Measurements from ENCODE around the gene PPP1R12B. TPM values are rescaled to one million over a fixed set of nuclear protein-coding genes. Genes with fewer than 3 reads are reported as not detected.

The PPP1R12B gene
- total RNA-seq, 5 donors from 2014 or later (not counting 1 experiment from before 2014, with no cell fraction given): 24.3 to 40.9 (median 27.0) TPM

- H3K27ac Mint-ChIP-seq: no peak overlapping the region
- no peaks in the 10 kb centered on the region for H3K27me3 Mint-ChIP-seq
- Histone ChIP-seq H3K36me3 (ENCODE audit: control insufficient read depth in 2 of 2, extremely low read depth in 1 of 2, insufficient read depth in 1 of 2, low read length in 1 of 2) (no peaks in the 10 kb centered on the region), H3K4me3 (ENCODE audit: control insufficient read depth in 1 of 2, extremely low read depth in 1 of 2, low read length in 1 of 2) (no peak overlapping the region), H3K4me1 (ENCODE audit: control insufficient read depth in 1 of 2, extremely low read depth in 1 of 2, insufficient read depth in 2 of 2, low read length in 2 of 2) (no peaks in the 10 kb centered on the region), H3K27ac (ENCODE audit: low read length) (no peak overlapping the region), H3K9me3 (no peaks in the 10 kb centered on the region), H3K27me3 (replicated peaks in 1 of 2; ENCODE audit: control insufficient read depth in 2 of 2, extremely low read depth in 1 of 2, insufficient read depth in 2 of 2, low read length in 1 of 2) (no peaks in the 10 kb centered on the region)
- DNase-seq (no peak), ATAC-seq (replicated peaks in 1 of 4) (no peak)
- peaks cover 3% of the 10 kb centered on the region for H3K36me3 Mint-ChIP-seq
- POLR2A ChIA-PET: interaction anchor here in 1 of 2 donors (0.6 kb wide), 1 partner anchor 376 kb away, joined by 3 read pairs; no protein-coding TSS in a partner anchor
- peaks cover 19 to 23% (median 22%) of the 10 kb centered on the region in 3 donors for H3K4me1 Mint-ChIP-seq
- CTCF ChIA-PET: no interaction called here
- H3K4me3 Mint-ChIP-seq: no peak overlapping the region
- no peaks in the 10 kb centered on the region for H3K9me3 Mint-ChIP-seq
Measured at GRCh38 chr1:202355944-202356553, 7.5 kb downstream of the PPP1R12B start.

DNA sequence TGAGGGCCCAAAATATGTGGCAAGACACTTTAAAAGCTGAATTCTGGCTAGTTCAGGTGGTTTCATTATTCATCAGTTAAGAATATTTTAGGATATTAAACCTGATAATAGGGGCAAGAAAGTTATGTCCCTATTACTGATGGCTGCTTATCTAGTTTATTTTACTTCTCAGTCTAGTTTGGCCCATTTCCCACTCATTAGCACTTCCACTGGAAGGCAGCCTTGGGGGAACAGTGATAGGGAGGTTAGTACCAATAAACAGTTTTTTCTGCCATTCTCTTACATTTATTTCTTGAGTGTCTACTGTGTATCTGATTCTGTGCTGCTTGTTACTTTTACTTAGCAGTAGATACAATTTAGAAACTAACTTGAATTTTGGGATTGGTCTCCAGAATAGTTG, 9.0 kb downstream of the PPP1R12B start:
- DNase-seq: no peak
- Mint-ChIP-seq H3K27ac (no peak overlapping the region), H3K9me3 (no peaks in the 10 kb centered on the region), H3K36me3 (peaks cover 3% of the 10 kb centered on the region), H3K4me3 (no peak overlapping the region), H3K27me3 (no peaks in the 10 kb centered on the region), H3K4me1 (peaks cover 19 to 22% (median 21%) of the 10 kb centered on the region in 3 donors)
- no peaks in the 10 kb centered on the region for H3K27me3 ChIP-seq (replicated peaks in 1 of 2; ENCODE audit: control insufficient read depth in 2 of 2, extremely low read depth in 1 of 2, insufficient read depth in 2 of 2, low read length in 1 of 2)
- H3K9me3 ChIP-seq: no peaks in the 10 kb centered on the region
- no peak for ATAC-seq (replicated peaks in 1 of 4)
- H3K27ac ChIP-seq (ENCODE audit: low read length): no peak overlapping the region
- H3K4me1 ChIP-seq (ENCODE audit: control insufficient read depth in 1 of 2, extremely low read depth in 1 of 2, insufficient read depth in 2 of 2, low read length in 2 of 2): no peaks in the 10 kb centered on the region
- CTCF ChIA-PET: no interaction called here
- POLR2A ChIA-PET: no interaction called here
- no peaks in the 10 kb centered on the region for H3K36me3 ChIP-seq (ENCODE audit: control insufficient read depth in 2 of 2, extremely low read depth in 1 of 2, insufficient read depth in 1 of 2, low read length in 1 of 2)
- H3K4me3 ChIP-seq (ENCODE audit: control insufficient read depth in 1 of 2, extremely low read depth in 1 of 2, low read length in 1 of 2): no peak overlapping the region

DNA sequence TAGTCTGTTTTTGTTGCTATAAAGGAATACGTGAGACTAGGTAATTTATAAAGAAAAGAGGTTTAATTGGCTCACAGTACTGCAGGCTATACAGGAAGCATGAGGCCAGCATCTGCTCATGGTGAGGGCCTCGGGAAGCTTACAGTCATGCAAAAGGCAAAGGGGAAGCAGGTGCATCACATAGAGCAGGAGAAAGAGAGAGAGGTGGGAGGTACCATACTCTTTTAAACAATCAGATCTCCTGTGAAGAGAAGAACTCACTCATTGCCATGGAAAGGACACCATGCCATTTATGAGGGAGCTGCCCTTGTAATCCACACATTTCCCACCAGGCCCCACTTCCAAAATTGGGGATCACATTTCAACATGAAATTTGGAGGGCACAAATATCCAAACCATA, 12.7 kb downstream of the PPP1R12B start:
- DNase-seq: no peak
- H3K27ac Mint-ChIP-seq: no peak overlapping the region
- no peak for ATAC-seq (replicated peaks in 1 of 4)
- H3K4me3 Mint-ChIP-seq: no peak overlapping the region
- no peaks in the 10 kb centered on the region for H3K9me3 Mint-ChIP-seq
- no CpG with 5 or more reads among the region's 2 CpGs for WGBS (ENCODE audit: insufficient coverage)
- Histone ChIP-seq H3K4me3 (ENCODE audit: control insufficient read depth in 1 of 2, extremely low read depth in 1 of 2, low read length in 1 of 2) (no peak overlapping the region), H3K9me3 (no peaks in the 10 kb centered on the region), H3K36me3 (ENCODE audit: control insufficient read depth in 2 of 2, extremely low read depth in 1 of 2, insufficient read depth in 1 of 2, low read length in 1 of 2) (no peaks in the 10 kb centered on the region), H3K27ac (ENCODE audit: low read length) (no peak overlapping the region), H3K27me3 (replicated peaks in 1 of 2; ENCODE audit: control insufficient read depth in 2 of 2, extremely low read depth in 1 of 2, insufficient read depth in 2 of 2, low read length in 1 of 2) (no peaks in the 10 kb centered on the region), H3K4me1 (ENCODE audit: control insufficient read depth in 1 of 2, extremely low read depth in 1 of 2, insufficient read depth in 2 of 2, low read length in 2 of 2) (no peaks in the 10 kb centered on the region)
- CTCF ChIA-PET: interaction anchor here in 1 of 2 donors (1.5 kb wide), 1 partner anchor 17 kb away, joined by 4 read pairs; no protein-coding TSS in a partner anchor
- H3K4me1 Mint-ChIP-seq: peaks cover 9 to 14% (median 13%) of the 10 kb centered on the region in 3 donors
- POLR2A ChIA-PET: no interaction called here
- peaks cover 3% of the 10 kb centered on the region for H3K36me3 Mint-ChIP-seq
- H3K27me3 Mint-ChIP-seq: no peaks in the 10 kb centered on the region

- Histone ChIP-seq H3K4me1 (ENCODE audit: control insufficient read depth in 1 of 2, extremely low read depth in 1 of 2, insufficient read depth in 2 of 2, low read length in 2 of 2) (no peaks in the 10 kb centered on the region), H3K9me3 (no peaks in the 10 kb centered on the region), H3K4me3 (ENCODE audit: control insufficient read depth in 1 of 2, extremely low read depth in 1 of 2, low read length in 1 of 2) (no peak overlapping the region), H3K27ac (ENCODE audit: low read length) (no peak overlapping the region), H3K36me3 (ENCODE audit: control insufficient read depth in 2 of 2, extremely low read depth in 1 of 2, insufficient read depth in 1 of 2, low read length in 1 of 2) (no peaks in the 10 kb centered on the region), H3K27me3 (replicated peaks in 1 of 2; ENCODE audit: control insufficient read depth in 2 of 2, extremely low read depth in 1 of 2, insufficient read depth in 2 of 2, low read length in 1 of 2) (no peaks in the 10 kb centered on the region)
- POLR2A ChIA-PET: no interaction called here
- no peaks in the 10 kb centered on the region for H3K27me3 Mint-ChIP-seq
- DNase-seq (no peak), ATAC-seq (replicated peaks in 1 of 4) (no peak)
- no peaks in the 10 kb centered on the region for H3K9me3 Mint-ChIP-seq
- no peaks in the 10 kb centered on the region for H3K36me3 Mint-ChIP-seq
- H3K27ac Mint-ChIP-seq: no peak overlapping the region
- peaks cover 9 to 12% (median 11%) of the 10 kb centered on the region in 3 donors for H3K4me1 Mint-ChIP-seq
- CTCF ChIA-PET: no interaction called here
- WGBS (ENCODE audit: insufficient coverage): 81% methylated on average over 2 of the region's 3 CpGs
- H3K4me3 Mint-ChIP-seq: no peak overlapping the region
Measured at GRCh38 chr1:202361701-202362100, 13.2 kb downstream of the PPP1R12B start.

DNA sequence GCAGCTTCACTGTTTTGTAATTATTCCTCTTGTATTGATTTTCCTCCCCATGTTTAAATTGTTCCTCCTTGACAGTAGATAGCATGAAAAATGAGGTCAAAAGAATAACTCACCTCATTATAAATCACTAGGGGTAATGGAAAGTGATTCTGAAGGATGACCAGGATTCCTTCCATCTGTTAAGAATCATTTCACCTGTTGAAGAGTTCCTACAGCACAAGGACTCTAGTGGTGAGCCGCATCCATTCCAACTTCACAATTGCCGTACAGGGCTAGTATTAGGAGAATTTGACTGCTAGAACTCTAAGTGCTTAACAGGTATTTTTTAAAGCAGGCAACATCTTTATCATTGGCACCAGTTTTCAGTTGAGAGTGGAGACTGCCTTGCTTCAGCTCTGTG, 13.7 kb downstream of the PPP1R12B start:
- no peaks in the 10 kb centered on the region for H3K4me1 ChIP-seq (ENCODE audit: control insufficient read depth in 1 of 2, extremely low read depth in 1 of 2, insufficient read depth in 2 of 2, low read length in 2 of 2)
- Mint-ChIP-seq H3K27ac (no peak overlapping the region), H3K36me3 (no peaks in the 10 kb centered on the region), H3K4me1 (peaks cover 9 to 12% (median 9%) of the 10 kb centered on the region in 3 donors), H3K9me3 (no peaks in the 10 kb centered on the region), H3K27me3 (no peaks in the 10 kb centered on the region), H3K4me3 (no peak overlapping the region)
- DNase-seq (no peak), ATAC-seq (replicated peaks in 1 of 4) (no peak)
- H3K27ac ChIP-seq (ENCODE audit: low read length): no peak overlapping the region
- H3K9me3 ChIP-seq: no peaks in the 10 kb centered on the region
- H3K27me3 ChIP-seq (replicated peaks in 1 of 2; ENCODE audit: control insufficient read depth in 2 of 2, extremely low read depth in 1 of 2, insufficient read depth in 2 of 2, low read length in 1 of 2): no peaks in the 10 kb centered on the region
- no CpG with 5 or more reads among the region's 2 CpGs for whole genome bisulfite sequencing (ENCODE audit: insufficient coverage)
- no peak overlapping the region for H3K4me3 ChIP-seq (ENCODE audit: control insufficient read depth in 1 of 2, extremely low read depth in 1 of 2, low read length in 1 of 2)
- H3K36me3 ChIP-seq (ENCODE audit: control insufficient read depth in 2 of 2, extremely low read depth in 1 of 2, insufficient read depth in 1 of 2, low read length in 1 of 2): no peaks in the 10 kb centered on the region
- ChIA-PET CTCF (no interaction called here), POLR2A (no interaction called here)

DNA sequence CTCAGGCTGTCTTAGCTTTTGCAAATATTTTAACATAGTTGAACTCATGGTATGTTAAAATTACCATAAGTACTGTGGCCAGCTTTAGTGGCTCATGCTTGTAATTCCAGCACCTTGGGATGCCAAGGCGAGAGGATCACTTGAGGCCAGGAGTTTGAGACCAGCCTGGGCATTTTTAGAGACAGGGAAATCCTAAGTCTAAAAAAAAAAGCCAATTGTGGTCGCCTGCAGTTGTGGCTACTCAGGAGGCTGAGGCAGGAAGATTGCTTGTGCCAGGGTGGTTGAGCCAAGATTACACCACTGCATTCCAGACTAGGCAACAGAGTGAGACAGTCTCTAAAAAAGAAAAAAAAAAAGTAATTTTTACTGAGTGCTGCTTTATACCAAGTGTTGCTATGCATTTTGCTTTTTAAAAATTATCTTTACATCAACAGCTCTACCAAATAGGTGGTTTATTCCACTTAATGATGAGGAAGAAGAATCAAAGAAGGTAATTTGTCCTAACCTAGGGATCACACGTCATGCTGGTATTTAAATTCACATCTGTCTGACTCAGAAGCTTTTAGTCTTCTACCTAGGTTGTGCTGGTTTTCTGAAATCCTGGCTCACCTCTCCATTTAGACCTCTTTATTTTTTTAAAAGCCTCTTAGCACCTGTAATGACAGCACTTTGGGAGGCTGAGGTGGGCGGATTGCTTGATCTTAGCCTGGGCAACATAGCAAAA, 16.8 kb downstream of the PPP1R12B start:
- H3K4me1 ChIP-seq (ENCODE audit: control insufficient read depth in 1 of 2, extremely low read depth in 1 of 2, insufficient read depth in 2 of 2, low read length in 2 of 2): no peaks in the 10 kb centered on the region
- no peaks in the 10 kb centered on the region for H3K27me3 Mint-ChIP-seq
- no peak overlapping the region for H3K27ac ChIP-seq (ENCODE audit: low read length)
- CTCF ChIA-PET: interaction anchor here in 1 of 2 donors (0.6 kb wide), 1 partner anchor 20 kb away, joined by 4 read pairs; no protein-coding TSS in a partner anchor
- no peaks in the 10 kb centered on the region for H3K36me3 Mint-ChIP-seq
- WGBS (ENCODE audit: insufficient coverage): 71% methylated on average over 2 of the region's 4 CpGs
- no peak overlapping the region for H3K4me3 ChIP-seq (ENCODE audit: control insufficient read depth in 1 of 2, extremely low read depth in 1 of 2, low read length in 1 of 2)
- H3K27me3 ChIP-seq (replicated peaks in 1 of 2; ENCODE audit: control insufficient read depth in 2 of 2, extremely low read depth in 1 of 2, insufficient read depth in 2 of 2, low read length in 1 of 2): no peaks in the 10 kb centered on the region
- H3K9me3 Mint-ChIP-seq: no peaks in the 10 kb centered on the region
- POLR2A ChIA-PET: no interaction called here
- no peak for DNase-seq
- no peak for ATAC-seq (replicated peaks in 1 of 4)
- no peak overlapping the region for H3K4me3 Mint-ChIP-seq
- peaks cover 3 to 9% (median 7%) of the 10 kb centered on the region in 3 donors for H3K4me1 Mint-ChIP-seq
- H3K36me3 ChIP-seq (ENCODE audit: control insufficient read depth in 2 of 2, extremely low read depth in 1 of 2, insufficient read depth in 1 of 2, low read length in 1 of 2): no peaks in the 10 kb centered on the region
- no peaks in the 10 kb centered on the region for H3K9me3 ChIP-seq
- H3K27ac Mint-ChIP-seq: no peak overlapping the region

Data from T-cell (primary cell).